Measurements from ENCODE around the gene ANKRD6.

The ANKRD6 gene

GRCh38 chr6:89413006-89413400 lies 19.9 kb upstream of the ANKRD6 start:
- no peak for DNase-seq (ENCODE audit: low read depth)

GRCh38 chr6:89414215-89414614 lies 18.7 kb upstream of the ANKRD6 start:
- no peak for DNase-seq (ENCODE audit: low read depth)

DNA sequence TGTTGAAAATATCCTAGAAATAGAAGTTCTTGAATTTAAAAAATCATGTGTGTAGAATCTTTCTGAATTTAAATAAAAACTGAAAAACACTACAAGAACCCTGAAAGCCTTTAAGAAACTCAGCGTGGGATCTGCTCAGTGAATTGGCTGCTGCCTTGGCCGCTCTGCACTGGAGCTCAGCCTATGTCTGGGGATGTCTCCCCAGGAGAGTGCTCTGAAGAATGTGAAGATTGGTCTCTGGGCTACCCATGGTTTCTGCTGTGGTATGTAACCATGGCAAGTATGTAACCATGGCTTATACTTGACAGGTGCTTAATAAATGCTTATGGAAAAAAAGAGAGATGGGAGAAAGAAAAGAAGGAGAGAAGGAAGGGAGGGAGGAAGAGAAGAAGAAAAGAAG lies 17.8 kb upstream of the ANKRD6 start:
- no peak for DNase-seq (ENCODE audit: low read depth)

GRCh38 chr6:89416796-89417195 lies 16.2 kb upstream of the ANKRD6 start:
- no peak for DNase-seq (ENCODE audit: low read depth)

DNA sequence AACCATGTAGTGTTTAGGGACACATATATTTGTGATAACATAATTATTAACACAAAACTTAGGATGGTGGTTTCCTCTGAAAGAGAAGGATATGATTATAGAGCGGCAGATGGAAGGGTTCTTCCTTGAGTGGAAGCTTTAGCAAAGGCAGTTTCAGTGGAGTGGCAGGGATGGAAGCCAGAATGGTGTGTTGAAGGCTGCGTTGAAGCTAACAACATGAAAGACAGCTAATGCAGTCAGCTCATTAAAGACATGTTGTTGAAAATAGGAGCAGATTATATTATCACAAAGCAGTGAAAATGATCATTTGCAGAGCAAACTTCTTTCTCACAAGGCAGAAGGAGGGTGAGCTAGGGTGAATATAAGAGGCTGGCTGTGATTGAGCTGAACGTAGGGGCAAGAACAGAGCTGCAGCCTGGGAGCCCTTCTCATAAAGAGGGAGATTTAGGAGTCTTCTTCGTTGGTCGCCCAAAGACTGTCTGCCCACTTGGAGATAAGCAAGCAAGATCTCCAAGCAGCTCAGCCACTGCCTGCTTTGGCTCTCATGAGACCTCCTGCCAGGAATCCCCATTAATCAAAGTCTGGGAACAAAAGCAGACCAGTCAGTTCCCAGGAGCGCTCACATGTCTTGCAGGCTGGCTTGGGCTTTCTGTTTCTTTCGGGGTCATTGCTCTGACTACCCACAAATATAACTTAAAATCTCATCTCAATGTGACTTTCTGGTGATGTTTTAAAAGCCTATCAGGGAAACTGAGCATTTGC lies 2.6 kb upstream of the ANKRD6 start:
- DNase-seq (ENCODE audit: low read depth): no peak

DNA sequence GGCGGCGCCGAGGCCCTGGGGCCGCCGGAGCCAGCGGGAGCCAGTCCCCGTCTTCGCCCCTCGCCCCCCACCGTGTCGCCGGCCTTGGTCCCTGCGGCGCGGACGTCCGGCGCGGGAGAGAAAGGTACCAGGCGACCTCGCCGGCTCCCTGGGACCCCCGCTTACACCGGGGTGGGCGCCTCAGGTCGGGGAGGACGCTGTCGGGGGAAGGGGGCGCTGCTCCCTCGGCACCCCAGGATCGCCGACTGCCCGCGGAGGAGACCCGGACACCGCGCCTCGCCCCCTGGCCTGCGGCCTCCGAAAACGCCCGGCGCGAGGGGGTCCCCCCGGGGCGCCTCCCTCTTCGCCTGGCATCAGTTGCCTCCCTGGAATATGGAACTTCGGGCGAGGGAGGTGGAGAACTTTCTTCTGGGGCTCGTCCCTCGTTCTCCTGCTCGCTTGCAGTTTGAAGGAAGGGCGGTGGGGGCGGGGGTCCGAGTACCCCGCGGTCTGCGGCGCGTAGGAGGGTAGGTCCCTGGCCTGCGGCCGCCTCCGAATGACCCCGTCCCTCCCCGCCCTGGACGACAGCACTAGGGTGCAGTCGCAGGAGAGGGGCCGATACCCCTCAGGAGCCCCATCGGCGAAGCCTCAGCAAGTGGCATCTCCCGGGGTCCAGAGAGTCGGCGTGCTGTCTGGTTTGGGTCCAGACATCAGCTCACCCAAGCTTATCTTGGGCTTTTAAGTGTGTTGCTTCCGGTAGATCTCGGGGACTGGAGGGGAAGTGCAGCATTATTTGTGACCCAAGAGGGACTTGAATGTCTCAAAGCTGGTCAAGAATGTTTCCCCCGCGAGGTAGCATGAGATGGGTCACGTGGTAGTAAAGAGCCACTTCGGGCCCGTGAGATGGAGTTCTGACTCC lies 549 bp downstream of the ANKRD6 start:
- DNase-seq (ENCODE audit: low read depth): no peak

- no peak for DNase-seq (ENCODE audit: low read depth)
Measured at GRCh38 chr6:89434150-89434499, 1.2 kb downstream of the ANKRD6 start.

- DNase-seq (ENCODE audit: low read depth): no peak
Measured at GRCh38 chr6:89434954-89435353, 2.0 kb downstream of the ANKRD6 start.

- DNase-seq (ENCODE audit: low read depth): no peak
Measured at GRCh38 chr6:89436226-89436625, 3.3 kb downstream of the ANKRD6 start.

DNA sequence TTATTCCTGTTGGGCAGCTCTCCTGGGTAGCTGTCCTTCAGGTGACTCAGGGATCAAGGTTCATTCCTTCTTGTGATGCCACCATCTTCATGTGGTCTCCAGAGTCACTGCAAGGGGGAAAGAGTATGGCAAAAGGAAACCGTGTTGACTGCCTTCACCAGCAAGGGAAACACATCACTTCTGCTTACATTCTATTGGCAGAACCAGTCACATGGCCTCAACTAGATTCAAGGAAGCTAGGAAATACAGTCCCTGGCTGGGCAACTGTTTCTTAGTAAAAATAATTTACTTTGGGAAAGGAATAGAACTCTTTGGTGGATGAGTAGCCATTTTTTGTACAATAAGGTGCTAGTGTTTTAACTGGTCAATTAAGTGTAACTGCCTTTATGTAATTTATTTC lies 5.3 kb downstream of the ANKRD6 start:
- no peak for DNase-seq (ENCODE audit: low read depth)

GRCh38 chr6:89439014-89439413 lies 6.1 kb downstream of the ANKRD6 start:
- DNase-seq (ENCODE audit: low read depth): no peak

- no peak for DNase-seq (ENCODE audit: low read depth)
Measured at GRCh38 chr6:89440200-89440599, 7.2 kb downstream of the ANKRD6 start.

DNA sequence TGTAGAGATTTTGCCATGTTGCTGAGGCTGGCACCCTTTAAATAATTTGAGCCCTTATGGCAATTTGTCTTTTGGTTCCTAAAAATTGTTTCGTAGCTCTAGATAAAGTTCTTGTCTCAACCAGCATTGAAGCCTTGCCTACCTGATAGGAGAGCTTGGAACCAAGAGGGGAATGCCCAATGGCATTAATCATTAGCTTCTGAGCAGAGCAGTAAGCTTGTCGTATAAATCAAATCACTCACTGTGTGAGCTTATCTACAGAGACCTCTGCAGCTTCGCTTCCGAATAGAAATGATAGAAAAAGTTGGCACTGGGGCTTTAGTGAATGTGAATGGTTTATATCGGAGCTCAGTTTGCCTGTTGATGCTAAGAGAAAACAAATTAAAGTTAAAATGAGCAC lies 10.7 kb downstream of the ANKRD6 start:
- DNase-seq (ENCODE audit: low read depth): no peak

GRCh38 chr6:89449193-89449592 lies 16.2 kb downstream of the ANKRD6 start:
- no peak for DNase-seq (ENCODE audit: low read depth)

DNA sequence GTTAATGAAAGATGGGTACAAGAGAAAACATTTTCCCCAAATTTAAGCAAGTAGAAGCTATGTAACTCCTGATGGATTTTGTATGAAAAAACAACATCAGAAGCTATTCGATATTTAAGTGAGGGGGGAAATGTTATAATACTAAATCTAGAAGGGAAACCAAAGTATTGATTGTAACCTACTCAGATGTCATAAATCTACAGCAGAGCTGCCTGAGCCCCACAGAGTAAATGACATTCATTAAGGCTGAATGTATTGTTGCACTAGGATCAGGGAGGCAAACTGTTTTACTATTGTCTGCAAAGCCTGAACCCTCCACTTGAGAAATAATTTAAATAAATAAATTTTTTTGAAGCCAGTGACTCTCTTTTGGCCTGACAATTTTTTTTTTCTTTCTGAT lies 19.3 kb downstream of the ANKRD6 start:
- DNase-seq (ENCODE audit: low read depth): no peak

GRCh38 chr6:89454300-89454699 lies 21.3 kb downstream of the ANKRD6 start:
- no peak for DNase-seq (ENCODE audit: low read depth)

- DNase-seq (ENCODE audit: low read depth): no peak
Measured at GRCh38 chr6:89458704-89459103, 25.8 kb downstream of the ANKRD6 start.

- no peak for DNase-seq (ENCODE audit: low read depth)
Measured at GRCh38 chr6:89459501-89459900, 26.5 kb downstream of the ANKRD6 start.

- DNase-seq (ENCODE audit: low read depth): no peak
Measured at GRCh38 chr6:89460713-89461112, 27.8 kb downstream of the ANKRD6 start.

DNA sequence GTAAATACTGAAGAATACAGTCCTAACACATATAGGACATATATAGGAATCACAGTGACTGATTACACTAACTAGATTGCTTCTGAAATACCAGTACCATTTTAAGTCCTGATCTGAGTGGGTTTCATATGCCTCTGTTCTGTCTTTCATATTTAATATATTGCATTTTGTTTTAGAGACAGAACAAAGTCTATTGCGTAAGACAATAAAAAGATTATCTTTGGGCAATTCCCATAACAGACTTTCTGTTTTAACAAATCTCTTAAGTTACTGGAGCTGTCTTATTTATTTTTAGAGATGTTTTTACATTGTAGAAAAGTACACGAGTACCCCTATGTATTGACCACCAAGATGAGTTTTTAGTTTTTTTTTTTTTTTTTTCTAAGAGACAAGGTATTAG lies 29.6 kb downstream of the ANKRD6 start:
- no peak for DNase-seq (ENCODE audit: low read depth)

DNA sequence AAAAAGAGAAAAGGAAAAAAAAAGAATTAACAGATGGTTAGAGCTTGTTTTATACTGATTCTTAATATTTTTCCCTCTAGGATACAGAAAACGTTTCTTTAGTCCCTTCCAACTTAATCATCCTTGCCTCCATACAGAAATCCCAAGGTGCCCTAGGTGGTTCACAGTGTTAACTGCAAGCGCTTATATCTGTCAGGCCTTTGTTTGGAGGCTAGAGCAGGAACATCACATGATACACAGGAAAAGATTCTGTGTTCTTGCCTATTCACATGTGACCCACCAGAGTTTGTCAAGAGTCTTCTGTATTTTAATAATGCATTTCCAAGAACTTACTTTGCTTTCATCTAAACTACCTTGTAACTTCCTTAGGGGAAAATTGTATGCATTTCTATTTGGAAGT lies 31.3 kb downstream of the ANKRD6 start:
- DNase-seq (ENCODE audit: low read depth): no peak

DNA sequence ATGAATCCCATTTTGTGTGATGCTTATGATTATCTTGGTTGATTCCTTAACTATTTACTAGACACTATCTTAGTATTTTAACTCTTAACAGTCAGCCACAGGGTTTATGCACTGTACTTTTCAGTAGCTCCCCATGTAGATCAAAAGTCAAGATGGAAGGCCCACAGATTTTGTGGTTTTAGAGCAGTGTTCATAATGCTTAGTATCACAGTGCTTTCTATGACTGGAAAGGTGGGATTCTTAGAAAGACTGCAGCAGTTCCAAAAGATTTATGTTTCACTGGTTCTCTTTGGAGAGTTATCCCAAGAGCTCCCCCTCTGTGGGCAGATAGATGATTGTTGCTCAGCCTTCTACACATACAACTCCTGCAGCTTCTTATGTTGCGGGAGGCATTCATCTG lies 34.5 kb downstream of the ANKRD6 start:
- no peak for DNase-seq (ENCODE audit: low read depth)

DNA sequence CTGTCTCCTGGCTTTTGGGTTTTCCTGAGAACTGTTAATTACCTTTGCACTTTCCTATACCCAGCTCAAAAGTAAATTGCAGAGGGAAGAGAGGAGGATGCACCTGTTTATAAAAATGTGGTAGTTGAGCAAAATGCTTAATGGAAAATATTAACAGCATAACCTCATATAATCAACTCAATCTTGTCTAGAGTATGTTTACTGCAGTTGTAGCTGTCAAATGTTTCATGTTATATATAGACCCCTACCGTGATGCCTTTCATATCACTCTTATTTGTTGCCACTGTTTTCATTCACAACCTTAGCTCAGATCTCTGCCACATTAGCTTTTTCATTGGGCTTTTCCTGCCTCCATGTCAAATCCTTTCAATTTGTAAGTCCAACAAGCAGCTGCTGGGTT lies 36.0 kb downstream of the ANKRD6 start:
- no peak for DNase-seq (ENCODE audit: low read depth)

Measured in HS-27A (cell line).